ENCODE measurements around the gene APC2.

GRCh38 chr19:1425102-1425837 lies 24.7 kb upstream of the APC2 start:
- TF ChIP-seq CTCF (IDR thresholded peaks at IDR 0.05) (no peak), POLR2A (IDR thresholded peaks at IDR 0.05) (no peak)

Measured in lower leg skin (tissue), 3 donors.